Adipocyte (in vitro differentiated cells): ENCODE results near the gene HLTF.

ENCODE experiments used
- DNase-seq: peaks from one replicate; pipeline ENCODE4 v3.0.0-alpha.2; 2015; ENCODE audit warnings: low read depth
- H3K27me3 ChIP-seq: replicated peaks from 2 replicates; pipeline ENCODE4 v1.7.0; 2013; ENCODE audit warnings: mild to moderate bottlenecking, low read length, moderate library complexity; ENCODE audit not compliant: control insufficient read depth, insufficient read depth
- H3K36me3 ChIP-seq: 2 replicates; pipeline ENCODE4 v1.7.0; 2013; ENCODE audit warnings: low read length, mild to moderate bottlenecking, moderate library complexity; ENCODE audit not compliant: control insufficient read depth, insufficient read depth, severe bottlenecking
- H3K4me1 ChIP-seq: 2 replicates; pipeline ENCODE4 v1.7.0; 2013; ENCODE audit warnings: mild to moderate bottlenecking, low read length, moderate library complexity; ENCODE audit not compliant: control insufficient read depth, insufficient read depth
- H3K4me3 ChIP-seq: 2 replicates; pipeline ENCODE4 v1.7.0; 2013; ENCODE audit warnings: mild to moderate bottlenecking, low read length, moderate library complexity
- H3K9ac ChIP-seq: 2 replicates; pipeline ENCODE4 v1.7.0; 2013; ENCODE audit warnings: mild to moderate bottlenecking, low read length, moderate library complexity
- H3K9me3 ChIP-seq: 2 replicates; pipeline ENCODE4 v1.7.0; 2013; ENCODE audit warnings: mild to moderate bottlenecking, low read length, moderate library complexity; ENCODE audit not compliant: control insufficient read depth

Gene HLTF

GRCh38 chr3:149042789-149043386, 43.4 kb downstream of the HLTF start:
- Histone ChIP-seq H3K4me1 (peaks cover 10% of the 10 kb centered on the region), H3K27me3 (no peaks in the 10 kb centered on the region), H3K9me3 (no peaks in the 10 kb centered on the region), H3K36me3 (peaks cover 65% of the 10 kb centered on the region), H3K9ac (no peak overlapping the region), H3K4me3 (peak overlapping the region; percentile 20)
- peak; percentile 58 for DNase-seq

GRCh38 chr3:149038322-149038721, 48.0 kb downstream of the HLTF start:
- Histone ChIP-seq H3K4me3 (no peak overlapping the region), H3K36me3 (peaks cover 49% of the 10 kb centered on the region), H3K9me3 (no peaks in the 10 kb centered on the region), H3K9ac (no peak overlapping the region), H3K4me1 (peaks cover 7% of the 10 kb centered on the region), H3K27me3 (no peaks in the 10 kb centered on the region)
- DNase-seq: no peak

GRCh38 chr3:149037684-149038083, 48.6 kb downstream of the HLTF start:
- no peak for DNase-seq
- H3K4me1 ChIP-seq: peaks cover 1% of the 10 kb centered on the region
- H3K9me3 ChIP-seq: no peaks in the 10 kb centered on the region
- H3K4me3 ChIP-seq: no peak overlapping the region
- H3K27me3 ChIP-seq: no peaks in the 10 kb centered on the region
- H3K36me3 ChIP-seq: peaks cover 49% of the 10 kb centered on the region
- H3K9ac ChIP-seq: no peak overlapping the region

GRCh38 chr3:149031096-149031495, 55.2 kb downstream of the HLTF start:
- Histone ChIP-seq H3K4me3 (no peak overlapping the region), H3K27me3 (no peaks in the 10 kb centered on the region), H3K36me3 (peaks cover 57% of the 10 kb centered on the region), H3K9me3 (no peaks in the 10 kb centered on the region), H3K4me1 (peaks cover 3% of the 10 kb centered on the region), H3K9ac (no peak overlapping the region)
- no peak for DNase-seq

GRCh38 chr3:149026718-149027117, 59.6 kb downstream of the HLTF start:
- Histone ChIP-seq H3K9me3 (peaks cover 8% of the 10 kb centered on the region), H3K9ac (no peak overlapping the region), H3K4me1 (peaks cover 3% of the 10 kb centered on the region), H3K4me3 (no peak overlapping the region), H3K27me3 (no peaks in the 10 kb centered on the region), H3K36me3 (peaks cover 76% of the 10 kb centered on the region)
- DNase-seq: no peak

- H3K36me3 ChIP-seq: peaks cover 68% of the 10 kb centered on the region
- no peak for DNase-seq
- peaks cover 8% of the 10 kb centered on the region for H3K9me3 ChIP-seq
- H3K27me3 ChIP-seq: no peaks in the 10 kb centered on the region
- H3K4me3 ChIP-seq: no peak overlapping the region
- H3K9ac ChIP-seq: no peak overlapping the region
- H3K4me1 ChIP-seq: peaks cover 21% of the 10 kb centered on the region
These were observed 62.4 kb downstream of the HLTF start for GRCh38 chr3:149023951-149024350.

GRCh38 chr3:149021830-149022229, 64.5 kb downstream of the HLTF start:
- no peak for DNase-seq
- H3K36me3 ChIP-seq: peaks cover 50% of the 10 kb centered on the region
- H3K27me3 ChIP-seq: no peaks in the 10 kb centered on the region
- no peak overlapping the region for H3K4me3 ChIP-seq
- peaks cover 8% of the 10 kb centered on the region for H3K9me3 ChIP-seq
- peaks cover 38% of the 10 kb centered on the region for H3K4me1 ChIP-seq
- H3K9ac ChIP-seq: no peak overlapping the region

- no peak overlapping the region for H3K4me3 ChIP-seq
- peaks cover 40% of the 10 kb centered on the region for H3K36me3 ChIP-seq
- no peak overlapping the region for H3K9ac ChIP-seq
- no peaks in the 10 kb centered on the region for H3K27me3 ChIP-seq
- peaks cover 41% of the 10 kb centered on the region for H3K4me1 ChIP-seq
- peaks cover 8% of the 10 kb centered on the region for H3K9me3 ChIP-seq
- DNase-seq: no peak
These were observed 65.5 kb downstream of the HLTF start for GRCh38 chr3:149020839-149021252.

GRCh38 chr3:149020196-149020838, 66.0 kb downstream of the HLTF start:
- Histone ChIP-seq H3K4me3 (no peak overlapping the region), H3K9me3 (peaks cover 8% of the 10 kb centered on the region), H3K4me1 (peaks cover 44% of the 10 kb centered on the region), H3K9ac (no peak overlapping the region), H3K36me3 (peaks cover 35% of the 10 kb centered on the region), H3K27me3 (no peaks in the 10 kb centered on the region)
- DNase-seq: no peak

- Histone ChIP-seq H3K4me3 (no peak overlapping the region), H3K9ac (no peak overlapping the region), H3K4me1 (peaks cover 51% of the 10 kb centered on the region), H3K27me3 (no peaks in the 10 kb centered on the region), H3K9me3 (peaks cover 1% of the 10 kb centered on the region), H3K36me3 (peaks cover 28% of the 10 kb centered on the region)
- no peak for DNase-seq
These were observed 66.8 kb downstream of the HLTF start for GRCh38 chr3:149019580-149019979.

GRCh38 chr3:149018247-149018646, 68.1 kb downstream of the HLTF start:
- peak; percentile 53 for DNase-seq
- Histone ChIP-seq H3K4me1 (peaks cover 51% of the 10 kb centered on the region), H3K27me3 (no peaks in the 10 kb centered on the region), H3K9me3 (no peaks in the 10 kb centered on the region), H3K4me3 (no peak overlapping the region), H3K9ac (no peak overlapping the region), H3K36me3 (peaks cover 23% of the 10 kb centered on the region)
